HEK293T (cell line): Measurements from ENCODE around the gene PSG2.

ENCODE experiments used
- ELF4 ChIP-seq: fragments of 450-650 bp; IDR thresholded peaks from 2 replicates; pipeline ENCODE4 v1.6.1; 2017; ENCODE audit warnings: antibody characterized with exemption
- FOXA1 ChIP-seq: fragments of 450-650 bp; IDR thresholded peaks from 2 replicates; pipeline ENCODE4 v1.6.1; 2016; ENCODE audit warnings: mild to moderate bottlenecking
- FOXK2 ChIP-seq: fragments of 450-650 bp; IDR thresholded peaks from 2 replicates; pipeline ENCODE4 v1.6.1; 2016; ENCODE audit warnings: mild to moderate bottlenecking
- FOXM1 ChIP-seq: fragments of 450-650 bp; IDR thresholded peaks from 2 replicates; pipeline ENCODE4 v1.6.1; 2017; ENCODE audit warnings: mild to moderate bottlenecking, borderline replicate concordance
- HDGF ChIP-seq: fragments of 450-650 bp; IDR thresholded peaks from 2 replicates; pipeline ENCODE4 v1.6.1; 2017; ENCODE audit warnings: antibody characterized with exemption, borderline replicate concordance
- LEF1 ChIP-seq: fragments of 450-650 bp; IDR thresholded peaks from 2 replicates; pipeline ENCODE4 v1.6.1; 2017; ENCODE audit warnings: mild to moderate bottlenecking, borderline replicate concordance
- PKNOX1 ChIP-seq: fragments of 450-650 bp; IDR thresholded peaks from 2 replicates; pipeline ENCODE4 v1.6.1; 2016
- SP1 ChIP-seq: fragments of 450-650 bp; IDR thresholded peaks from 2 replicates; pipeline ENCODE4 v1.6.1; 2017
- SUZ12 ChIP-seq: fragments of 450-650 bp; IDR thresholded peaks from 2 replicates; pipeline ENCODE4 v1.6.1; 2016; ENCODE audit warnings: mild to moderate bottlenecking

GRCh38 chr19:43124360-43124759, 41.9 kb upstream of the PSG2 start:
- no peak for TF ChIP-seq FOXK2
- no peak for TF ChIP-seq SP1
- TF ChIP-seq SUZ12: no peak
- no peak for TF ChIP-seq FOXM1
- TF ChIP-seq LEF1: no peak
- no peak for TF ChIP-seq FOXA1
- TF ChIP-seq PKNOX1: peak; percentile 49
- no peak for TF ChIP-seq ELF4
- TF ChIP-seq HDGF: no peak
